Smooth muscle cell (in vitro differentiated cells): Measurements from ENCODE around the gene DBET. TPM values are rescaled to one million over a fixed set of nuclear protein-coding genes. Genes with fewer than 3 reads are reported as not detected.
A peak's percentile ranks its signal among the peaks of the same experiment; 100 is the strongest.
"Not testable (repeated sequence)": the region's sequence is repeated elsewhere in the genome, so short reads cannot be mapped to it uniquely, and the experiment has no call there.

Experiments used
- DNase-seq: peaks from one replicate; lab custom pipeline; 2025; ENCODE audit not compliant: unreplicated experiment; lab: John Stamatoyannopoulos, UW
- H2AFZ ChIP-seq: fragments of 200-600 bp; sonication (generic); 2 replicates; pipeline ENCODE4 v1.6.0; 2016; ENCODE audit warnings: antibody characterized with exemption, low read depth, mild to moderate bottlenecking
- H3F3A ChIP-seq: fragments of 200-600 bp; sonication (generic); 2 replicates; pipeline ENCODE4 v1.6.0; 2017; ENCODE audit warnings: antibody characterized with exemption, low read depth
- H3K27ac ChIP-seq: fragments of 200-600 bp; sonication (generic); 2 replicates; pipeline ENCODE4 v1.5.1; 2016; ENCODE audit warnings: low read depth, mild to moderate bottlenecking
- H3K27me3 ChIP-seq: fragments of 200-600 bp; sonication (generic); 2 replicates; pipeline ENCODE4 v1.6.1; 2016; ENCODE audit warnings: low read depth, mild to moderate bottlenecking
- H3K36me3 ChIP-seq: fragments of 200-600 bp; sonication (generic); 2 replicates; pipeline ENCODE4 v1.5.1; 2016; ENCODE audit warnings: low read depth
- H3K4me1 ChIP-seq: fragments of 200-600 bp; sonication (generic); 2 replicates; pipeline ENCODE4 v1.5.1; 2016; ENCODE audit warnings: low read depth
- H3K4me2 ChIP-seq: fragments of 200-600 bp; sonication (generic); 2 replicates; pipeline ENCODE4 v1.6.0; 2016; ENCODE audit warnings: mild to moderate bottlenecking
- H3K4me3 ChIP-seq: fragments of 200-600 bp; sonication (generic); 2 replicates; pipeline ENCODE4 v1.5.1; 2016; ENCODE audit warnings: mild to moderate bottlenecking
- H3K79me2 ChIP-seq: fragments of 200-600 bp; sonication (generic); 2 replicates; pipeline ENCODE4 v1.6.0; 2016; ENCODE audit warnings: low read depth, mild to moderate bottlenecking
- H3K9ac ChIP-seq: fragments of 200-600 bp; sonication (generic); 2 replicates; pipeline ENCODE4 v1.6.0; 2016; ENCODE audit warnings: low read depth
- H3K9me3 ChIP-seq: fragments of 200-600 bp; sonication (generic); replicated peaks from 2 replicates; pipeline ENCODE4 v1.5.1; 2016; ENCODE audit warnings: low read depth
- H4K20me1 ChIP-seq: fragments of 200-600 bp; sonication (generic); 2 replicates; pipeline ENCODE4 v1.6.0; 2016; ENCODE audit warnings: low read depth
- CTCF ChIP-seq: fragments of 200-600 bp; sonication (generic); IDR thresholded peaks from 2 replicates; pipeline ENCODE4 v1.5.1; 2017; ENCODE audit warnings: borderline replicate concordance, mild to moderate bottlenecking, antibody characterized with exemption; ENCODE audit not compliant: insufficient read depth, poor library complexity, severe bottlenecking
- WGBS: methylation state at CpG from one replicate; pipeline ENCODE4 v1.1.7; 2016; ENCODE audit warnings: low lambda C conversion rate; 5-methylcytosine and 5-hydroxymethylcytosine counted together
- polyA plus RNA-seq: library from polyadenylated mRNA; unstranded; fragments of >200 nt; fragmentation: Nextera tagmentation; extraction: Ambion mirVana; gene quantifications from 2 replicates; pipeline ENCODE4 v1.2.1, GENCODE V29; 2016
- total RNA-seq: library from RNA; depleted of rRNA; stranded (reverse); fragments of >200 nt; gene quantifications from 2 replicates; pipeline ENCODE4 v1.2.3, GENCODE V29; 2014

The DBET gene
- total RNA-seq (not detected in 2 replicates), polyA plus RNA-seq (not detected in 2 replicates)

- not testable (repeated sequence) for H3F3A ChIP-seq, H3K4me1 ChIP-seq, H3K27ac ChIP-seq, DNase-seq, H3K27me3 ChIP-seq, H3K36me3 ChIP-seq, H3K9me3 ChIP-seq, H3K79me2 ChIP-seq, H4K20me1 ChIP-seq, H3K4me2 ChIP-seq, H3K9ac ChIP-seq, H2AFZ ChIP-seq, H3K4me3 ChIP-seq
- 67% methylated on average over 2 of the region's 2 CpGs for WGBS
These were observed at the start of gene DBET for GRCh38 chr4:190064342-190064741. TSS of gene DBET (plus strand) at chr4:190064502.

- DNase-seq = no peak
These were observed 49.3 kb upstream of the DBET start for GRCh38 chr4:190014771-190015537.

GRCh38 chr4:190015538-190016368 is 48.5 kb upstream of the DBET start:
- no peaks in the 10 kb centered on the region for H3K9me3 ChIP-seq
- no peaks in the 10 kb centered on the region for H3K36me3 ChIP-seq
- H3K4me1 ChIP-seq = no peaks in the 10 kb centered on the region
- no peaks in the 10 kb centered on the region for H4K20me1 ChIP-seq
- H3K4me2 ChIP-seq = peak overlapping the region; percentile 78
- no peaks in the 10 kb centered on the region for H3F3A ChIP-seq
- H3K27ac ChIP-seq = no peak overlapping the region
- H3K4me3 ChIP-seq = peak overlapping the region; percentile 41
- DNase-seq = no peak
- no peaks in the 10 kb centered on the region for H3K79me2 ChIP-seq
- H3K9ac ChIP-seq = no peak overlapping the region
- H2AFZ ChIP-seq = no peak overlapping the region
- TF ChIP-seq CTCF = no peak
- 46% methylated on average over 38 of the region's 43 CpGs for WGBS
- H3K27me3 ChIP-seq = peaks cover 71% of the 10 kb centered on the region

More at GRCh38 chr4:190014771-190015537, 49.3 kb upstream of the DBET start:
- peaks cover 66% of the 10 kb centered on the region for H3K27me3 ChIP-seq
- no peaks in the 10 kb centered on the region for H4K20me1 ChIP-seq
- no peaks in the 10 kb centered on the region for H3K36me3 ChIP-seq
- H3K9me3 ChIP-seq = no peaks in the 10 kb centered on the region
- no peaks in the 10 kb centered on the region for H3K79me2 ChIP-seq
- 58% methylated on average over 43 of the region's 76 CpGs for WGBS
- H3K9ac ChIP-seq = no peak overlapping the region
- H3K27ac ChIP-seq = no peak overlapping the region
- no peaks in the 10 kb centered on the region for H3K4me1 ChIP-seq
- peak overlapping the region; percentile 41 for H3K4me3 ChIP-seq
- no peaks in the 10 kb centered on the region for H3F3A ChIP-seq
- H2AFZ ChIP-seq = peak overlapping the region; percentile 58
- no peak for TF ChIP-seq CTCF
- peak overlapping the region; percentile 78 for H3K4me2 ChIP-seq
